Astrocyte of the hippocampus (primary cell): Measurements from ENCODE around the gene MR1.

Experiments used
- DNase-seq: peaks from one replicate; pipeline ENCODE4 v3.0.0; 2011; ENCODE audit warnings: low read depth, low spot score

Gene MR1

DNA sequence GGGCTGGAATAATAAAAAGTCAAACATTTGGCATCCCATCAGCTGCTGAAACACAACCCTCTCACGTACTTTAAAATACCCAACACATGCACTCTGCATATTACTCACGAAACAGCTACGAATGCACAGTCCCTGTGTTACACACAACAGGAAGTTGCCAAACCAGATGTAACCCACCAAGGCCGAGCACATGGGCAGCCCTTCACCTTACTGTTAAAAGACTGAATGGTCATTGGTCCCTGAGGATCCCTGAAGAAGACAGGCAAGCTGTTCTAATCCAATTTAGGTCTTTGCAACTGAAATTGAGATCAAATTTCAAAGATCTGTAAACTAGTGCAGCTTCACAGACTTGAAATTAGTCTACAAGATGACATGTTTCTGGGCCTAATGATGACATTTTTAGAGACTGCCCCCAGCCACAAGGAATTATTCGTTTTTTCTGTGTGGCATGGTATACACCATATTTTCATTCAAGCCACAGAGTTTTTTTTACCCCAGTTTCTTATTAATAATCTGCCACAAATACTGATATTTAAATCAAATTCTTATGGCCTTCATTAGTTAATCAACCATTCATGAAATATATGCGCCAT, 29.1 kb downstream of the MR1 start:
- DNase-seq, result no peak

DNA sequence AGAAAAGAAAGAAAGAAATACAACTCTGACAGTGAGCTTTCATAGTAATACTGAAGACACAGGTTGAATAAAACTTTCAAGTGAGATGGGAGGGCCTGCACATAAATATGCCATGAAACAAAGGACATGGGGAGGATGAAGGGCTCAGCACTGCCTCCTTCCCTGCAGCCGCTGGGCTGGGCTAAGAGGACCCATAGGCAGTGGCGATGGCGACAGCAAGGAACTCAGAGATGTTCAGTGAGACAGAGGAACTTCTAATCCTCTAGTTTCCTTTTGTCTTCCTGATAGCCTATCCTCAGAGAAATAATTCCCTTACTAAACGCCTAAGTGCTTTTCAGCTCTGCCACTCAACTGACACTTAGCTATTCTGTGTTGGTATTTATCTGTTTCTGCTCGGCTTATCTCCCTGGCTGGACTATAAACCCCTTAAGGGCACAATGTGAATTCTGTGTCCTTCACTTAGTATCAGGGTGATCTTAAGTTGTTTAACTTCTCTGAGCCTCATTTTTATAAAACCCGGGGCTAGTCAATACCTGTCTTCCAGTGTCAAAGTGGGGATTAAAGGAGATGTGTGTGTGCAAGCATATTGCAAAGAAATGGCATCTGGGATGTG, 30.3 kb downstream of the MR1 start:
- no peak for DNase-seq

DNA sequence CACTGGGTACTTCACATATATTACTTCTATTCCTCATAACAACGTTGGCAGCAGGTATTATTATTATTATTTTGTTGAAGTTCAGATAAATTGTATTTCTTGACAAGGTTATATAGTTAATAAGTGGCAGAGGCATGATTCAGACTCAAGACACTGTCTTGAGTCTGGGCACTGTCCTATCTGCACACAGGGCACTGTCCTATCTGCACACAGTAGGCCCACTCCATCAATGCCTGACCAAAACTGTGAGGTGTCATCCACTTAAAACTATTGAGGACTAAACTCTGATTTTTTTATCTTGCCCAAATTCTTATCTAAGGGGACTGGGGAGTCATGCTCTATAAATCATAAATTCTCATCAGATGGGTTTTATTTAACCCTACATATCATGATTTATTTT, 30.9 kb downstream of the MR1 start:
- no peak for DNase-seq

DNA sequence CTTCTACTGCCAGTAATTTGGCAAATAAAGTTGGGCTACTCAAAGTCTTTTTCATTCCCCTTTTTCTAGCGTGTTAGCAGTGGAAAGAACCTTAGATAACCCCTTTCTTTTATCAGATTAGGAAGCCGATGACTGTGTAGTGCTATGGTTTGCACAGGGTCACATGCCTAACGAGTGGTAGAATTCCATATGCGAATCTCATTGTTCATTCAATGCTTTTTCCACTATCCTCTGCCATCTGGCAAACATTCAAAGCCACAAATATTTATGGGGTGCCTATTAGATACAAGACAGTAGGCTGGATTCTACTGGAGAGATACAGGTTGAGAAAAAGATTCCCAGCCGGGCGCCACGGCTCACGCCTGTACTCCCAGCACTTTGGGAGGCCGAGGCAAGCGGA, 39.9 kb downstream of the MR1 start:
- peak; percentile 85 for DNase-seq

DNA sequence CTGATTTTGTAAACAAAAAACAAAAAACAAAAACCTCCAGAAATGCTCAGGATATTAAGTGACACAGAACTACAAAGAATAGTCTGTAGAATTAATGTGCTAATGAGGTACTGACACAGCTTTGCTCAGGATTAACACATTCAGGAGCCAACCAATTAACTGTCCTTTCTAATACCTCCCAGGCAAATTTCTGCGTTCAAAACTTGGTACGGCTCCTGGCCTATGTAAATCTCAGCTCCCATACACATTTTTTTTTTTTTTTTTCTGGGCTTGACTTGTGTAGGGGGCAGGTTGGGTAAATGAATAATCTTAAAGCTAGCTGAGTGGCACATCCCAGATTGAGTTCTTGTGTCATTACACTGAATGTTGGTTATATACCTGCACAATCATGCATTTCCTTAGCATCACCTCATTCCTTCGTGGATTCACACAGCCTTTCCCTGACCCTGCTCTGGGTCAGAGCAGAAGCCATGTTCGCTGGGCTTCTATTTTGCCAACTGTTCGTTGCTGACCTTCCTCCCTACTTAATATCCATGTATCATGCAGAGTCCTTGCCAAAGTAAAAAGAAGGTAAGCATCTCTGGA, 42.1 kb downstream of the MR1 start:
- DNase-seq, result no peak

DNA sequence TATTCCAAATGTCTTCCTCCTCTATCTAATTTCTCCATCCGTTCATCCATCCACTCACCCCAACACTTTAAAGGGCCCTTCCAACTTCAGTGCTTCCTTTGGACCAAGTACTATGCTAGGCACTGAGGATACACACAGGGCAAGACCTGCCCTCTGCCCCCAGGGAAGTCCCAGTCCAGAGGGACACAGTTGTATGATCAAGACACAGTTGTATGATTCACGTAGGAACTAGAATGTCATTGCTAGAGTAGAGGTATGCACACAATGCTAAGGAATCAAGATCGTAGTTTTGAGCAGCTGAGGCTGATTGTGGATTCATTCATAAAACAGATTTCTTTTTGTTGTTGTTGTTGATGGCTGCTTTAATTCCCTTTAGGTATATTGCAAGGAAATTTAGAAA, 43.1 kb downstream of the MR1 start:
- DNase-seq, result no peak

DNA sequence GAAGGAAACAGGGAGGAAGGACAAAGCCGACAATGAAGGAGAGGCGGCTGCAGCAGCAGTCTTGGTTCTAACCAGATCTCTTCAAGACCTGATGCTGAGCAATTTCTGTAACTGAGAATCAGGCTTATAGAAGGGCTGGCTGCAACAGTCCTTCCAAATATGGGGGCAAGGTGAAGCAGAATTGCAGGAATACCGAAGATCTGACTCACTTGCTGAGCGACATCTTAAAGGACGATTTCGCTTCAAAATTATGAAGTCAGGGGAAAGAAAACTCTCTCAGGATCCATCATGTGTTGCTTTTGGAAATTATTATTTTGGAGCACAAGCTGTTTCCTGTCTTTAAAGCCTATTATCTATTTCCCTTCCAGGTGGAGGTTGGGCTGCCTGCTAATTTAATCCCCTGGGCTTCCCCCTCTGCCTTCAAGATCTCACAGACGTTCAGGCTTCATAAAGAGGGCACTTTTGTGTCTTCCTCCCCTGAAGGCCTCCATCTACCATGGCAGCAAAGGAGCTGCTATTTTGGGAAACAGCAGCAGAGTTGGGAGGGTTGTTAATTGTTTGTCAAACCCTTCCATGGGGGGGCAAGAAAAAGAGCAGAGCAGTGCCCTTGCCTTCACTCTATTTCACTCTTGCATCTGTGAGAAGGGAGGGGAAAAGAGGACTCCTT, 43.9 kb downstream of the MR1 start:
- peak; percentile 74 for DNase-seq

DNA sequence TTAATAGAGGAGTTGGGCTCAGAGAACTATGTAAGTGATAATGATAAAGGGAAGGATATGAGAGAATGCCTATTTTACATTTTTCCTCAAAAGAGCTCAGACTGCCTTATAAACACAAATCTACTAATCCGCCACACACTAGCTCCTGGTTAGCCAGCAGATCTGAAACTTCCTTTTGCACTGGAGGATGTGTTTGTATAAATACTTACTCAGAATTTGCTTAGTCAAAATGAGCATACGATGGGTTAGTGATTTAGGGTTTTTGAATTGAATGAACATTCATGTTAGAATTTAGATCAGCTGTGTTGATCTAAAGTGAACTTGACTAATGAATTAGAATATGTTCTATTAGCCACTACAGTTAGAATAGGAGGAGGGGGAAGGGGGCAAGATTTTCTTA, 45.6 kb downstream of the MR1 start:
- DNase-seq, result no peak

DNA sequence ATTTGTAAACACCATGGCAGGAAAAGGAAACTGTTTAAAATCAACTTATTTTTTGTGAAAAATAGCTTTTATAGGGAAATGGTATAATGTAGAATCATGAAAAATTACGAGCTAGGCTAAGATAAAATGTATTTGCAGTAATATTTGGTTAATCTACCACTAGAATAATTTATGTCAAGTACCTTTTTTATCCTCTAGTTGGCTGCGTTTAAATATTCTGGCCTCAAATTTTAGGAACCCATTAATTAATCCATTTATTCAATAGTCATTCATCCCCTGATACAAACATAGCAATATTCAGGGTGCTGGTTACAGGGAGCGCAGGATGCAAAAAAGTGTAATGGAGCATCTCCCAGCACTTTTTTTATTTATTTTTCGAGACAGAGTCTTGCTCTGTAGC, 46.1 kb downstream of the MR1 start:
- no peak for DNase-seq

DNA sequence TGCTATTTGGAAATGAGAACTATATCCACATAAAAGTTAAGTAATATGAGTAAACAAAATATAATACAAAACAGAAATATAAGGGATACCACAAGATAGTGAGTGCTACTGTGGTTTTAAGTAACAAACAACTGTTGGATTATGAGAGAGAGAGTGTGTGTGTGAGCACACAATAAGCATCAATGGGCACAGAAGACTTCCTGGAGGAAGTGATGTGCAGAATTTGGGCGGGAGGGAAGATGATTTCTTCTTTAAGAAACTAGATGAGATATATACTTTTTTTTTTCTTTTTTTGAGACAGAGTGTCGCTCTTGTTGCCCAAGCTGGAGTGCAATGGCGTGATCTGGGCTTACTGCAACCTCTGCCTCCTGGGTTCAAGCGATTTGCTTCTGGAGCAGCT, 46.8 kb downstream of the MR1 start:
- no peak for DNase-seq

DNA sequence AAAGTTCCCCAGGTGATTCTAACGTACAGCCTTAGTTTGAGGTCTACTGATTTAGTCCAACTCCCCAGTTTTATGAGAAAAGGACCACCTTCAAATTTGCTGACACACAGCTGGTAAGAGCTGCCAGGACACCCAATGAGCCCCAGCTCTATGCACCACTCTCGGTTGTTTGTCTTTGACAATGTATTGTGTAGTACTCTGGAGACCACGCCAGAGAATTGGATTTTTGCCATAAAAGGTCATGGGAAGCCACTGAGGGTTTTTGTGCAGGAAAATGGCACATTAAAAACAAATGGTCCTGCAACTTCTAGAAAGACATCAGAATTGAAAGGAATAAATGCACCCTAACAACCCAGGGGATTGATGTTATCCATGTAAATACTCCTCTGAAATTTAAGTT, 47.6 kb downstream of the MR1 start:
- DNase-seq, result no peak

DNA sequence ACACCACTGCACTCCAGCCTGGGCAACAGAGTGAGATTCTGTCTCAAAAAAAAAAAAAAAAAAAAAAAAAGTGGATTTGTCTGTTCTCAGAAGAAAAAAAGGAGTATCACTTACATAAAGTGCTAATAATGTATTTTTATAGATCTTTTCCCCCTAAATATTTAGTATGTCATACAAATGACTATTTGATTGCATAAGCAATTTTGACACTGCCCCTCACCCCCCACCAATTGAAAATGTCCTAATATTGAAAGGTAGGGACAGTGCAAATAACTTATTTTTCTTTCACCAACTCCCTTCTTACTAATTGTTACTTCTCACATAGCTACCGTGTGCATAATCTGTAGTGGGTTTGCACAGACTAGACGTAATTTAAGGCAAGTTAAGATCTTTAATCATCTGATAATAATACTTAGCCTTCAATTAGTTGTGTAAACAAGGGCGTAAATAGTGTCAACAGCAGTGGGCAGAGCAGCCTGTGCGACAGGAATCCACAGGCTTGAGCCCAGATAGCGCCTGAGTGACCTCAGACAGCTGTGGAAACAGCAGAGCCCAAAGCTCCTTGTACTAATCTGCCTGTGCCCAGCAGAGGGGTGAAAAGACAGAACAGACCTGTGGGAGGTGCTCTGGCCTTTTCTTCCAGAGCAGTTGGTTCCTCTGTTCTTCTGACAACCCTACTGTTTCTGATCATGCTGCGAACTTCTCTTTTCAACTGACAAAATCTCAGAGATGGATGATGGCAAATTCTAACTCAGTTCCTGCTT, 50.2 kb downstream of the MR1 start:
- DNase-seq, result no peak

DNA sequence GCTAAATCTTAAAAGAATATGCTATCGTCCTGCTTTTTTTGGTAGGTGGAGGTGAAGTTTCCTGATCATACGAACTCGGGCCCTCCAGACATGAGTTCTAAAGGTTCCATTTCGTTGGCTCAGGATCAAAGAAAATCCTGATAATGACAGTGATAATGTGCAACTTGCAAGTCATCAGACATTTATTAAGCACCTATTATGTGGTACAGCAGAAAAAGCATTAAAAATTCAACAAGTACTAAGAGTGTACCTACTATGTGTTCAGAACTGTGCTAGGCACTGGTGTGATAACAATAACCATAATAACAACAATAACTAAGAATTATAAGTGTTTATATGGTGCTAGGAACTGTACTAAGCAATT, 50.8 kb downstream of the MR1 start:
- DNase-seq, result no peak

DNA sequence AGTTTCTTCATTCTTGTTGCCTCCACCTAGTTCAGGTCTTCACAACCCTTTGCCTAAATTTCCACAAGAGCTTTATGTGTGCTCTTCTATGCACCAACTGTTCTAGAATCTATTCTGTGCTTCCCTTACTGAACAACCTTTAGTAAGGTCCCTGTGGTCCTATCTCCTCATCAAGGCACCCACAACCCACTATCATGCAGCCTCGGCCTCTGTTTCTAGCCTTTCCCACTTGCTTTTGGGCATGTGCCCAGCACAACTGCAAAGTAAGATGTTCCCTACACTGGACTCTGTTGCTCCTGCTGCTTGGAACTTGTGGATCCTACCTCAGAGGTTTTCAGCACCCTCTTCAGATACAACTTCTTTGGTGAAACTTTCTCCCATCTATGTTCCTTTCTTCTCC, 52.3 kb downstream of the MR1 start:
- no peak for DNase-seq

DNA sequence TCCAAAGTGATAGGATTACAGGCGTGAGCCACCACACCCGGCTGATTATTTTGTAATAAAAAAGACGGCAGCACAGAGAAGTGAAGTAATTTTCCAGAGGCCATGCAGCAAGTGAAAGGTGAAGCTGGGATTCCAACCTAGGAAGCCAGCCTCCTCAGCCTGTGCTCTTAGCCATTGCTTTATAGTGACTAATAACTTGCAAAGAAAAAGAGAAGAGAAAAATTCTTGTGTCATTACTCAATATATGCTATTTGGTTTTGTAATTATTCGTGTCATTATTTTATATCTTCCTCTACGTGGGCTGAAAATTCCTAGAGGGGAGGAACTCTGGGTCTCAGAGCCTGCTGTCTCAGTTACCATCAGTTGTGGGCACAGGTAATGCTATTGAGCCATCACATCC, 53.1 kb downstream of the MR1 start:
- no peak for DNase-seq

DNA sequence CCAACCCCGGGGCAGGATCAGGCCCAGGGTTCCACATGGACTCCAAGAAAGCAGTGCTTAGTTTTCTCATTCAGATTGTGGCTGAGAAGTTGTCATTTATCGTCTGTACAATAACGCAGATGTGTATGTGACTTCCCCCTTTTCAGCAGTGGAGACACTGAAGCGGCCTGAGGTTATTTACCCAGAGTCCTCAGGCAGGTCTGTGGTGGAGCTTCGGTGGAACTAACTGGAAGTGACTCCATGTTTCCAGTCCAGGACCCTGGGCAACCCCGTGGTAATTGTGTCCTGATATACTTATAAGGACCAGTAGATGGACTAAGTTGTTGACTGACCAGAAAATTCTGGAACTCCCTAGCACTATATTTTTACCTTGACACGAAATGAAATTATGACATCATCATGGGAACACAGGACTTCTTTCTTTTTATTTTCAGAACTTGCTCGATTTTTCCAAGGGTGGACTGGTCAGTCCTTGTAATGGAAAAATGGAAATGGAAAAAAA, 53.7 kb downstream of the MR1 start:
- DNase-seq, result no peak

DNA sequence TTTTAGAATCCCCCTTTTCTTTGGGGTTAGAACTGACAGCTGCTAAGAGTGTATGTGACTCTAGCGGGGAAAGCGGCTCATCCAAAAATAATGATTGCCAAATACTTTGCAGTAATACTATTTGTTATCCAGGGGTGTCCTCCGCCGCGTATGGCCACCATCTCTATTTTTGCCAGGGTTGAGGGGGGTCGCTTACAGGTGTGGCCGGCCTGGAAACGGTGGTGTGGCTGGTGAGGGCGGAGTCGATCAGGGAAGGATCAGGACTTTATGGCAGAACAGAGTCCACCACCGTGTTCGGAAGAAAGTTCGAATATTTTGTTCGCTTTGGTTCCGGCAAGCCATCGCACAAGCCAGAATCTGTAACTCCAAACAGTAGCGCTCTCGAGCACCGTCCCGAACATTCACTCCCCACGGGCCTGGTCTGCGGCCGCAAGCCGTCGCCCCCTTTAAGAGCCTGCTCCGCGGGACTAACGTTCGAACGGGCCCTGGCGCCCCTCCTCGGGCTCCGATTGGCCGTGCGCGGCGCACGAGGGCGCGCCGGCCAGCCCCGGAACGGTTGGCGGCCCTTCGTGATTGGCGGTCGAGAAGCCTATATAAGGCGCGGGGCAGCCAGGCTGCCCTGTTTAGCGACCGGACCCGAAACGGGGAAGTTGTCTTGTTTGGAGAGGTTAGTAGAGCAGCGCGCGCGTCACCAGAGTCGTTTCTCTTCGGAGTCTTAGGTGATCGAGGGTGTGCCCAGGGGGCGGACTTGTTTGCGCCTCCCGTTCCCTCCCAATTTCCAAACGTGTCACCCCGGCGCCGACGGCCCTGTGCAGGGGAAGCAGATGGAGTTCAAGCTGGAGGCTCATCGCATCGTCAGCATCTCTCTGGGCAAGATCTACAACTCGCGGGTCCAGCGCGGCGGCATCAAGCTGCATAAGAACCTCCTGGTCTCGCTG, 54.6 kb downstream of the MR1 start, which contains the start of gene IER5:
IER5 (plus strand) TSS at position 622 of the 938 bp plus-strand sequence; CDS start at position 825, 203 bp downstream.
- peak; percentile 98 for DNase-seq

DNA sequence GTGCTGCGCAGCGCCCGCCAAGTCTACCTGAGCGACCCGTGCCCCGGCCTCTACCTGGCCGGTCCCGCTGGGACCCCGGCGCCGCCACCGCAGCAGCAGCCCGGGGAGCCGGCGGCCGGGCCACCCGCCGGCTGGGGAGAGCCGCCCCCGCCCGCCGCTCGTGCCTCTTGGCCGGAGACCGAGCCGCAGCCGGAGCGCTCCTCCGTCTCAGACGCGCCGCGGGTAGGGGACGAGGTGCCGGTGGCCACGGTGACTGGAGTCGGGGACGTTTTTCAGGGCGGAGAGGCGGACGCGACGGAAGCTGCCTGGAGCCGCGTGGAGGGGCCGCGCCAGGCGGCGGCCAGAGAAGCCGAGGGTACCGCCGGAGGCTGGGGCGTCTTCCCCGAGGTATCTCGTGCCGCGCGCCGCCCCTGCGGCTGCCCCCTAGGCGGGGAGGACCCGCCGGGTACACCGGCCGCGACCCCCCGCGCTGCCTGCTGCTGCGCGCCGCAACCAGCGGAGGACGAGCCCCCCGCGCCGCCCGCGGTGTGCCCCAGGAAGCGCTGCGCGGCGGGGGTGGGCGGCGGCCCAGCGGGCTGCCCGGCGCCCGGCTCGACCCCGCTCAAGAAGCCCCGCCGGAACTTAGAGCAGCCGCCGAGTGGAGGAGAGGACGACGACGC, 55.4 kb downstream of the MR1 start:
- no peak for DNase-seq

DNA sequence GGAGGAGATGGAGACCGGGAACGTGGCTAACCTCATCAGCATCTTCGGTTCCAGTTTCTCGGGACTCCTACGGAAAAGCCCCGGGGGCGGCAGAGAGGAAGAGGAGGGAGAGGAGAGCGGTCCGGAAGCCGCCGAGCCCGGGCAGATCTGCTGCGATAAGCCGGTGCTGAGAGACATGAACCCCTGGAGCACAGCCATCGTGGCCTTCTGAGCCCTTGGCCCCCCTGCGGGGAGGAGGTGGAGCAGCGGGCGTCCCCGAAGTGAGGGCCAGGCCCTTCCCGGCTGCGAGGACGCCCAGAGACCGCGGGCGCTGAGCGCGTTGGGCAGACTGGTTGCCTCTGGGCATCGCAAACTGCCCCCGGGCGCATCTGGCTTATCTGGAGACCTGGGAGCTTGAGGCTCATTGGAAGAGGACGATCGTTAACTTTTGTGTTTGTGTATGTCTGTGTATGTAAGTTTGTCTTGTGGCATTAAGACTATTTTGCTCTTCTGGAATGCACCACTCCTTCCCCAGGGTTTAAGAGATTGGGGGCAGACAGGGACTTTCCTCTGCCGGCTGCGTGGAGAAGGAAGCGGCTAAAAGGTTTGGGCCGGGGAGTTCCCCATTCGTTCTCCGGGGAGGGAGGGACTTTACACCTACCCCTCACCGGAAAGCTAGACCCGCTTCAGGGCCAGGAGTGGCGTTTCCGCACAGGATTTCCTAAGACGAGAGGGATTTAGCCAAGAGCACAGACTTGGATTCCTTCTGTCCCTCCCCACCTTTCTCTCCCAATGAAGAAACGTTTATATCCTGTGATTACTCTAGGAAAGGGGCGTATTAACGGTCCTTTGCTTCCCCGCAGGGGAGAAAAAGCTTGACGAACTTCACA, 56.1 kb downstream of the MR1 start:
- peak; percentile 76 for DNase-seq
